Endodermal cell (in vitro differentiated cells): Measurements from ENCODE around the gene KMT2B. TPM values are rescaled to one million over a fixed set of nuclear protein-coding genes. Genes with fewer than 3 reads are reported as not detected.
A peak's percentile ranks its signal among the peaks of the same experiment; 100 is the strongest.
"Not testable (repeated sequence)": the region's sequence is repeated elsewhere in the genome, so short reads cannot be mapped to it uniquely, and the experiment has no call there.

ENCODE experiments used
- DNase-seq: peaks from one replicate; pipeline ENCODE4 v3.0.0-alpha.2; 2017
- H3K27ac ChIP-seq: 2 replicates; pipeline ENCODE4 v1.5.1; 2013; ENCODE audit warnings: mild to moderate bottlenecking, low read depth, low read length, moderate library complexity
- H3K27me3 ChIP-seq: 2 replicates; pipeline ENCODE4 v1.6.1; 2013; ENCODE audit warnings: mild to moderate bottlenecking, low read length, moderate library complexity; ENCODE audit not compliant: insufficient read depth, control insufficient read depth, poor library complexity, severe bottlenecking
- H3K36me3 ChIP-seq: 2 replicates; pipeline ENCODE4 v1.7.0; 2013; ENCODE audit warnings: mild to moderate bottlenecking, low read length, moderate library complexity; ENCODE audit not compliant: control insufficient read depth, insufficient read depth
- H3K4me1 ChIP-seq: one replicate; pipeline ENCODE4 v1.7.0; 2013; ENCODE audit warnings: low read length; ENCODE audit not compliant: control insufficient read depth, insufficient read depth
- H3K4me3 ChIP-seq: 2 replicates; pipeline ENCODE4 v1.5.1; 2013; ENCODE audit warnings: mild to moderate bottlenecking, low read length, moderate library complexity
- H3K9ac ChIP-seq: 2 replicates; pipeline ENCODE4 v1.6.1; 2013; ENCODE audit warnings: mild to moderate bottlenecking, low read length, moderate library complexity; ENCODE audit not compliant: poor library complexity, severe bottlenecking; ENCODE audit errors: extremely low read depth
- H3K9me3 ChIP-seq: 2 replicates; pipeline ENCODE4 v1.6.1; 2013; ENCODE audit warnings: mild to moderate bottlenecking, low read length, moderate library complexity; ENCODE audit not compliant: control insufficient read depth
- H3K27ac Mint-ChIP-seq: 2 replicates; pipeline ENCODE4 v1.8.0; 2020; ENCODE audit warnings: mixed read lengths
- H3K27me3 Mint-ChIP-seq: 2 replicates; pipeline ENCODE4 v1.8.0; 2021; ENCODE audit warnings: mild to moderate bottlenecking, mixed read lengths; ENCODE audit not compliant: insufficient read depth
- H3K36me3 Mint-ChIP-seq: 2 replicates; pipeline ENCODE4 v1.8.0; 2020; ENCODE audit warnings: low read depth, mixed read lengths
- H3K4me1 Mint-ChIP-seq: 2 replicates; pipeline ENCODE4 v1.8.0; 2020; ENCODE audit warnings: mixed read lengths
- H3K4me3 Mint-ChIP-seq: 2 replicates; pipeline ENCODE4 v1.8.0; 2020; ENCODE audit warnings: mild to moderate bottlenecking, moderate library complexity, mixed read lengths
- H3K9me3 Mint-ChIP-seq: 2 replicates; pipeline ENCODE4 v1.8.0; 2020; ENCODE audit warnings: mild to moderate bottlenecking, mixed read lengths
- WGBS, 2 experiments: methylation state at CpG; one replicate each; pipeline versions ENCODE4 v1.1.5 to v1.1.7; 2013; ENCODE audit warnings: missing lambda C conversion rate in 2 of 2, mixed read lengths in 1 of 2; ENCODE audit not compliant: insufficient coverage in 1 of 2, insufficient read length in 1 of 2; 5-methylcytosine and 5-hydroxymethylcytosine counted together
- total RNA-seq, 2 donors: library from RNA; stranded (reverse); fragmentation: NEBNext Ultra II Directional in 1 of 2; extraction: Animal tissue kit (Norgen Biotek cat#: 25700) in 1 of 2; gene quantifications; 2 replicates in 1 of 2; 3 replicates in 1 of 2; pipeline ENCODE4 v1.2.1, GENCODE V29; 2021
- TF ChIP-seq, protein P1 (sequence below): fragments of 200-600 bp; sonication (generic); conservative IDR thresholded peaks from 2 replicates; pipeline ENCODE4 v1.5.0; 2021; ENCODE audit warnings: antibody characterized with exemption, mild to moderate bottlenecking

KMT2B gene
- total RNA-seq, 2 donors from 2014 or later: 48.1 to 54.0 TPM

DNA sequence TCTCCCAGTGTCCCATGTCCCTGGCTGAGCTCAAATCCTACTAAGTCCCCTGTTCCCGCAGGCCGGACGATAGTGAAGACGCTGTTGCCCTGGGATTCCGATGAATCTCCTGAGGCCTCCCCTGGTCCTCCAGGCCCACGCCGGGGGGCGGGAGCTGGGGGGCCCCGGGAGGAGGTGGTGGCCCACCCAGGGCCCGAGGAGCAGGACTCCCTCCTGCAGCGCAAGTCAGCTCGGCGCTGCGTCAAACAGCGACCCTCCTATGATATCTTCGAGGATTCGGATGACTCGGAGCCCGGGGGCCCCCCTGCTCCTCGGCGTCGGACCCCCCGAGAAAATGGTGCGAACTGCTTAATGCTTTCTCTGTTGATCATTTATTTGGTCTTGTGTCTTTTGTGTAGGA is 5.9 kb downstream of the KMT2B start:
- H3K36me3 ChIP-seq: peaks cover 59% of the 10 kb centered on the region

GRCh38 chr19:35724132-35724531 is 6.3 kb downstream of the KMT2B start:
- not testable (repeated sequence) for H3K9me3 ChIP-seq, H3K4me1 ChIP-seq, H3K27me3 ChIP-seq, H3K9ac ChIP-seq, DNase-seq, H3K4me1 Mint-ChIP-seq, H3K4me3 Mint-ChIP-seq, H3K27ac ChIP-seq, H3K4me3 ChIP-seq, H3K9me3 Mint-ChIP-seq, H3K27me3 Mint-ChIP-seq
- peak overlapping the region; percentile 19 for H3K27ac Mint-ChIP-seq
- WGBS, 2 experiments: 95 to 100% methylated on average over 7 of the region's 7 CpGs
- H3K36me3 ChIP-seq: peaks cover 64% of the 10 kb centered on the region
- peaks cover 77% of the 10 kb centered on the region for H3K36me3 Mint-ChIP-seq

More for the DNA sequence above, 5.9 kb downstream of the KMT2B start:
- H3K4me3 Mint-ChIP-seq: no peak overlapping the region
- Histone ChIP-seq H3K4me3 (no peak overlapping the region), H3K27me3 (no peaks in the 10 kb centered on the region), H3K9me3 (no peaks in the 10 kb centered on the region), H3K9ac (no peak overlapping the region), H3K27ac (no peak overlapping the region), H3K4me1 (peaks cover 7% of the 10 kb centered on the region)
- no peak for DNase-seq
- no peaks in the 10 kb centered on the region for H3K27me3 Mint-ChIP-seq
- TF ChIP-seq, protein P1, sequence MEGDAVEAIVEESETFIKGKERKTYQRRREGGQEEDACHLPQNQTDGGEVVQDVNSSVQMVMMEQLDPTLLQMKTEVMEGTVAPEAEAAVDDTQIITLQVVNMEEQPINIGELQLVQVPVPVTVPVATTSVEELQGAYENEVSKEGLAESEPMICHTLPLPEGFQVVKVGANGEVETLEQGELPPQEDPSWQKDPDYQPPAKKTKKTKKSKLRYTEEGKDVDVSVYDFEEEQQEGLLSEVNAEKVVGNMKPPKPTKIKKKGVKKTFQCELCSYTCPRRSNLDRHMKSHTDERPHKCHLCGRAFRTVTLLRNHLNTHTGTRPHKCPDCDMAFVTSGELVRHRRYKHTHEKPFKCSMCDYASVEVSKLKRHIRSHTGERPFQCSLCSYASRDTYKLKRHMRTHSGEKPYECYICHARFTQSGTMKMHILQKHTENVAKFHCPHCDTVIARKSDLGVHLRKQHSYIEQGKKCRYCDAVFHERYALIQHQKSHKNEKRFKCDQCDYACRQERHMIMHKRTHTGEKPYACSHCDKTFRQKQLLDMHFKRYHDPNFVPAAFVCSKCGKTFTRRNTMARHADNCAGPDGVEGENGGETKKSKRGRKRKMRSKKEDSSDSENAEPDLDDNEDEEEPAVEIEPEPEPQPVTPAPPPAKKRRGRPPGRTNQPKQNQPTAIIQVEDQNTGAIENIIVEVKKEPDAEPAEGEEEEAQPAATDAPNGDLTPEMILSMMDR: no peak
- H3K9me3 Mint-ChIP-seq: no peaks in the 10 kb centered on the region
- no peak overlapping the region for H3K27ac Mint-ChIP-seq
- peaks cover 72% of the 10 kb centered on the region for H3K36me3 Mint-ChIP-seq
- H3K4me1 Mint-ChIP-seq: peaks cover 5% of the 10 kb centered on the region
- whole genome bisulfite sequencing, 2 experiments: 94 to 97% methylated on average over 12 to 24 of the region's 24 CpGs

DNA sequence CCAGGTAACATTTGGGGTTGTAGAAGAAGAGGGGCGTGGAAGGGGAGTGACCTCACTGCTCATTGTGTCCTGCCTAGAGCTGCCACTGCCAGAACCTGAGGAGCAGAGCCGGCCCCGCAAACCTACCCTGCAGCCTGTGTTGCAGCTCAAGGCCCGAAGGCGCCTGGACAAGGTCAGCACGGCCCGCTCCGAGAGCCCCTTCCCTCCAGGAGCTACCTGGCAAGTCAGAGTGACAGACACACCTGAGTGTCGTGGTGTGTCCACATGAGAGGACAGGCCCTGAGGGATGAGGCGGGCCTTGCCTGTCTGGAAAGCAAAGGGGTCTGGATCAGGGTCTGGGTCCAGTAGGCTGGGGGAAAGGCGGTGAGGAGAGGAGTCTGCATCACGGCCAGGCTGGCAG is 6.8 kb downstream of the KMT2B start:
- H3K27ac ChIP-seq: no peak overlapping the region
- WGBS, 2 experiments: 95 to 98% methylated on average over 10 to 12 of the region's 12 CpGs
- H3K27me3 ChIP-seq: no peaks in the 10 kb centered on the region
- H3K4me3 ChIP-seq: no peak overlapping the region
- Mint-ChIP-seq H3K36me3 (peaks cover 79% of the 10 kb centered on the region), H3K9me3 (no peaks in the 10 kb centered on the region), H3K27me3 (no peaks in the 10 kb centered on the region), H3K27ac (peak overlapping the region; percentile 19), H3K4me3 (no peak overlapping the region), H3K4me1 (no peaks in the 10 kb centered on the region)
- no peak overlapping the region for H3K9ac ChIP-seq
- no peaks in the 10 kb centered on the region for H3K9me3 ChIP-seq
- peaks cover under 1% of the 10 kb centered on the region for H3K4me1 ChIP-seq
- DNase-seq: no peak
- TF ChIP-seq, protein P1: no peak
- H3K36me3 ChIP-seq: peaks cover 68% of the 10 kb centered on the region

- no peak overlapping the region for H3K27ac Mint-ChIP-seq
These were observed 7.5 kb downstream of the KMT2B start for GRCh38 chr19:35725216-35725861.

More at GRCh38 chr19:35725216-35725861, 7.5 kb downstream of the KMT2B start:
- H3K36me3 Mint-ChIP-seq: peaks cover 83% of the 10 kb centered on the region
- H3K4me1 ChIP-seq: no peaks in the 10 kb centered on the region
- H3K4me3 ChIP-seq: no peak overlapping the region
- 96 to 99% methylated on average over 16 to 23 of the region's 23 CpGs for WGBS, 2 experiments
- no peak overlapping the region for H3K27ac ChIP-seq
- H3K9me3 Mint-ChIP-seq: no peaks in the 10 kb centered on the region
- H3K9ac ChIP-seq: no peak overlapping the region
- H3K36me3 ChIP-seq: peaks cover 76% of the 10 kb centered on the region
- H3K27me3 Mint-ChIP-seq: no peaks in the 10 kb centered on the region
- no peaks in the 10 kb centered on the region for H3K9me3 ChIP-seq
- H3K4me3 Mint-ChIP-seq: no peak overlapping the region
- no peaks in the 10 kb centered on the region for H3K27me3 ChIP-seq
- no peak for DNase-seq
- H3K4me1 Mint-ChIP-seq: no peaks in the 10 kb centered on the region
- TF ChIP-seq, protein P1: no peak
